HCT116 (cell line): ENCODE measurements around the gene INO80C. TPM values are rescaled to one million over a fixed set of nuclear protein-coding genes. Genes with fewer than 3 reads are reported as not detected.

Experiments
- ATAC-seq: fragments of 200-7000 bp; cut with Tn5 transposase; 2 replicates; pipeline ENCODE4 v1.9.1; 2020; ENCODE audit warnings: mild to moderate bottlenecking, moderate library complexity
- BruUV-seq: library from RNA; stranded (reverse); fragments of 400-500 nt; replicated peaks from 2 replicates; lab custom pipeline; 2021; lab: Mats Ljungman, UMichigan
- CTCF ChIA-PET: fragments of 300-600 bp; sonication (Branson Sonifier 250); formaldehyde crosslinking; loops from one replicate; lab custom pipeline; 2021; ENCODE audit warnings: antibody characterized with exemption; lab: Charles Lee
- POLR2A ChIA-PET: fragments of 300-600, 350-600 bp; sonication (Branson Sonifier 250); formaldehyde crosslinking; loops from one replicate; lab custom pipeline; 2021; ENCODE audit warnings: antibody characterized with exemption; lab: Charles Lee
- RAD21 ChIA-PET, 2 experiments: fragments of 300-600 bp; sonication (Branson Sonifier 250); formaldehyde crosslinking; loops; one replicate each; lab custom pipeline; 2023; ENCODE audit warnings: low total read pairs in 2 of 2; ENCODE audit not compliant: uncharacterized antibody in 2 of 2, unreplicated experiment in 2 of 2, low non-redundant PET in 1 of 2; lab: Charles Lee
- DNase-seq: peaks from one replicate; pipeline ENCODE4 v3.0.0-alpha.2; 2010; ENCODE audit warnings: low read depth, low spot score
- H2AFZ ChIP-seq: fragments of 200-600 bp; shearing (Covaris generic), sonication (generic); 2 replicates; pipeline ENCODE4 v1.6.1; 2017; ENCODE audit warnings: low read depth, mixed run types, mixed read lengths, antibody characterized with exemption, low read length; ENCODE audit not compliant: poor library complexity, severe bottlenecking
- H3K27ac ChIP-seq: 2 replicates; pipeline ENCODE4 v1.5.1; 2012; ENCODE audit warnings: low read depth, low read length
- H3K27me3 ChIP-seq: fragments of 200-600 bp; sonication (generic); 2 replicates; pipeline ENCODE4 v1.6.1; 2016; ENCODE audit warnings: mixed run types, low read length, mixed read lengths; ENCODE audit not compliant: insufficient read depth
- H3K36me3 ChIP-seq, 2 experiments: fragments of 200-500 bp in 1 of 2; fragments of 200-600 bp in 1 of 2; sonication (Bioruptor generic) in 1 of 2; sonication (generic) in 1 of 2; 2 replicates each; pipeline versions ENCODE4 v1.5.1 to v1.6.1; 2014 to 2016; ENCODE audit warnings: low read length in 2 of 2, inconsistent platforms in 1 of 2, mixed read lengths in 1 of 2, mixed run types in 1 of 2; ENCODE audit not compliant: insufficient read depth in 2 of 2, control insufficient read depth in 1 of 2
- H3K4me1 ChIP-seq, 2 experiments: fragments of 200-600 bp in 1 of 2; sonication (generic) in 1 of 2; 2 replicates each; pipeline versions ENCODE4 v1.5.1 to v1.6.1; 2012 to 2017; ENCODE audit warnings: low read length in 2 of 2, inconsistent platforms in 1 of 2, mild to moderate bottlenecking in 1 of 2, mixed read lengths in 1 of 2, mixed run types in 1 of 2, moderate library complexity in 1 of 2; ENCODE audit not compliant: insufficient read depth in 2 of 2, control insufficient read depth in 1 of 2
- H3K4me2 ChIP-seq: fragments of 200-600 bp; sonication (generic); 2 replicates; pipeline ENCODE4 v1.6.1; 2017; ENCODE audit warnings: mixed run types, low read length, mixed read lengths
- H3K4me3 ChIP-seq, 2 experiments: fragments of 200-600 bp in 1 of 2; sonication (generic) in 1 of 2; replicated peaks in 1 of 2; 2 replicates each; pipeline ENCODE4 v1.5.1; 2011 to 2016; ENCODE audit warnings: low read length in 2 of 2, control low read depth in 1 of 2, low read depth in 1 of 2, mild to moderate bottlenecking in 1 of 2, mixed read lengths in 1 of 2, mixed run types in 1 of 2
- H3K79me2 ChIP-seq: fragments of 200-600 bp; sonication (generic); 2 replicates; pipeline ENCODE4 v1.6.1; 2017; ENCODE audit warnings: mild to moderate bottlenecking, mixed run types, low read length, moderate library complexity, mixed read lengths; ENCODE audit not compliant: insufficient read depth
- H3K9ac ChIP-seq: fragments of 200-600 bp; sonication (generic); 2 replicates; pipeline ENCODE4 v1.6.1; 2016; ENCODE audit warnings: low read length, mixed read lengths
- H3K9me2 ChIP-seq: fragments of 200-600 bp; sonication (generic), shearing (Covaris generic); 2 replicates; pipeline ENCODE4 v1.6.1; 2017; ENCODE audit warnings: mixed run types, mild to moderate bottlenecking, moderate library complexity; ENCODE audit not compliant: insufficient read depth
- H3K9me3 ChIP-seq, 2 experiments: fragments of 200-500 bp in 1 of 2; fragments of 200-600 bp in 1 of 2; sonication (Bioruptor generic) in 1 of 2; sonication (generic) in 1 of 2; 2 replicates each; pipeline ENCODE4 v1.6.1; 2014 to 2017; ENCODE audit warnings: low read length in 2 of 2, mixed read lengths in 2 of 2, inconsistent platforms in 1 of 2, low read depth in 1 of 2, mild to moderate bottlenecking in 1 of 2, mixed run types in 1 of 2, moderate library complexity in 1 of 2; ENCODE audit not compliant: control insufficient read depth in 1 of 2, insufficient read depth in 1 of 2
- H4K20me1 ChIP-seq: fragments of 200-600 bp; sonication (generic), shearing (Covaris generic); 2 replicates; pipeline ENCODE4 v1.6.1; 2017; ENCODE audit warnings: mixed run types, mild to moderate bottlenecking, moderate library complexity; ENCODE audit not compliant: insufficient read depth
- CBX3 ChIP-seq: IDR thresholded peaks from 2 replicates; pipeline ENCODE4 v1.6.1; 2012; ENCODE audit warnings: low read depth
- CEBPB ChIP-seq: IDR thresholded peaks from 2 replicates; pipeline ENCODE4 v1.6.1; 2012; ENCODE audit warnings: low read depth
- EGR1 ChIP-seq: IDR thresholded peaks from 2 replicates; pipeline ENCODE4 v1.6.1; 2012; ENCODE audit warnings: low read depth
- ELF1 ChIP-seq: IDR thresholded peaks from 2 replicates; pipeline ENCODE4 v1.6.1; 2012; ENCODE audit warnings: low read depth, borderline replicate concordance
- EZH2 ChIP-seq: fragments of 200-600 bp; sonication (generic); IDR thresholded peaks from 2 replicates; pipeline ENCODE4 v1.6.1; 2017; ENCODE audit warnings: antibody characterized with exemption, mixed run types
- JUND ChIP-seq: IDR thresholded peaks from 2 replicates; pipeline ENCODE4 v1.6.1; 2012
- RAD21 ChIP-seq: IDR thresholded peaks from 2 replicates; pipeline ENCODE4 v1.6.1; 2012; ENCODE audit warnings: low read depth, mild to moderate bottlenecking
- SIN3A ChIP-seq: IDR thresholded peaks from 2 replicates; pipeline ENCODE4 v1.6.1; 2012; ENCODE audit warnings: low read depth
- SP1 ChIP-seq: IDR thresholded peaks from 2 replicates; pipeline ENCODE4 v1.6.1; 2012; ENCODE audit warnings: low read depth
- SRF ChIP-seq: IDR thresholded peaks from 2 replicates; pipeline ENCODE4 v1.6.1; 2012; ENCODE audit warnings: low read depth
- TCF7L2 ChIP-seq: IDR thresholded peaks from 2 replicates; pipeline ENCODE4 v1.7.0; 2011; ENCODE audit warnings: borderline replicate concordance, inconsistent platforms; ENCODE audit not compliant: insufficient read depth, insufficient read length; ENCODE audit errors: extremely low read depth
- YY1 ChIP-seq: IDR thresholded peaks from 2 replicates; pipeline ENCODE4 v1.6.1; 2011; ENCODE audit warnings: low read length, low read depth, moderate library complexity, mild to moderate bottlenecking; ENCODE audit not compliant: insufficient replicate concordance; ENCODE audit errors: extremely low read depth
- ZFX ChIP-seq: fragments of 450-650 bp; IDR thresholded peaks from 2 replicates; pipeline ENCODE4 v1.6.1; 2017
- ZNF274 ChIP-seq: fragments of 200-500 bp; sonication (Bioruptor generic); IDR thresholded peaks from 2 replicates; pipeline ENCODE4 v1.6.1; 2014; ENCODE audit warnings: mild to moderate bottlenecking, low read depth, low read length, inconsistent platforms
- intact Hi-C: fragments of 100-400 bp; cut with micrococcal nuclease; formaldehyde crosslinking; loops from 2 replicates; pipeline ENCODE4 v1.10.0; 2022
- total RNA-seq: library from RNA; stranded (reverse); gene quantifications from one replicate; pipeline ENCODE4 v1.2.1, GENCODE V29; 2021; ENCODE audit not compliant: unreplicated experiment
- TF ChIP-seq, protein P1 (sequence below): IDR thresholded peaks from 2 replicates; pipeline ENCODE4 v1.6.1; 2011; ENCODE audit warnings: mild to moderate bottlenecking, low read length, moderate library complexity; ENCODE audit not compliant: insufficient replicate concordance; ENCODE audit errors: extremely low read depth
- TF ChIP-seq, protein P2 (sequence below): IDR thresholded peaks from 2 replicates; pipeline ENCODE4 v1.6.1; 2012

The INO80C gene
- total RNA-seq, 1 experiment from 2014 or later: 30.7 TPM

DNA sequence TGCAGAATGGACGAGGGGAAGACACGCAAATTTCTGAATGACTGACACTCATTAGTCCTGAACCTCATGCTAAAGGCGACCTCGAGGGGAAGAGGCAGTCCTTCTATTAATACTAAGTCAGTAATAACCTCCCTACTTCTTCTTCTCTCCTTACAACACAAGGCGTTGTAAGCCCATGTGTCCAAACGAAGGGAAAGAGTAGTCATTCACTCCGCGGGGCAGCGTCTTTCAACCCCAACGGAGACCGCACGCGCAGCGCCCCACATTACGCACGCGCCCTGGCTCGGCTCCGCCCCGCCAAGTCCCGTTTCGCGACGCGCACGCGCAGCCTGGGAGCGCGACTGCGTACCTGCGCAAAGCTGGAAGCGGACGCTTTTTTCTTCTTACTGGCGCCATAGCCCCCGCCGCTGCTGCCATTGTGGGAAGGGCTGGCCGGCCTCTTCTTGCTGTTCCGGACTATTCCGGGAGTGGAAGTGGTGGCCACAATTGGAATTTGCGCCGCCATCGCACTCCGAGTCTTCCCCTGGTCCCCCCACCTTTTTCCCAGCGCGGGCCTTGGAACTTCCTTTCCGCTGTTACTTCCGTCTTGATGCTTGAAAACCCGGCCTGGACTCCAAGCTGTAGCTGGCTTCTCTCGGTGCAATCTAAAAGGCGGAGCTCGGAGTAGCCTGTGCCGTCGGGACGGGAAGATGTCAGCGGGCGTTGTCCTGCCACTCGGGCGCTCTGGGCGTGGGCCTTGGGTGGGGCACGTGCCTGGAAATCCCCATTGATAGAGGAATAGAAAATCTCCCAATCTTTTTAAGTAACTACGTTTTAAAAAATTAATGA, at the start of gene INO80C (continued):
- TF ChIP-seq, protein P1, sequence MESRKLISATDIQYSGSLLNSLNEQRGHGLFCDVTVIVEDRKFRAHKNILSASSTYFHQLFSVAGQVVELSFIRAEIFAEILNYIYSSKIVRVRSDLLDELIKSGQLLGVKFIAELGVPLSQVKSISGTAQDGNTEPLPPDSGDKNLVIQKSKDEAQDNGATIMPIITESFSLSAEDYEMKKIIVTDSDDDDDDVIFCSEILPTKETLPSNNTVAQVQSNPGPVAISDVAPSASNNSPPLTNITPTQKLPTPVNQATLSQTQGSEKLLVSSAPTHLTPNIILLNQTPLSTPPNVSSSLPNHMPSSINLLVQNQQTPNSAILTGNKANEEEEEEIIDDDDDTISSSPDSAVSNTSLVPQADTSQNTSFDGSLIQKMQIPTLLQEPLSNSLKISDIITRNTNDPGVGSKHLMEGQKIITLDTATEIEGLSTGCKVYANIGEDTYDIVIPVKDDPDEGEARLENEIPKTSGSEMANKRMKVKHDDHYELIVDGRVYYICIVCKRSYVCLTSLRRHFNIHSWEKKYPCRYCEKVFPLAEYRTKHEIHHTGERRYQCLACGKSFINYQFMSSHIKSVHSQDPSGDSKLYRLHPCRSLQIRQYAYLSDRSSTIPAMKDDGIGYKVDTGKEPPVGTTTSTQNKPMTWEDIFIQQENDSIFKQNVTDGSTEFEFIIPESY: no peak
- TF ChIP-seq RAD21 (peak; percentile 29; the same call in 1 of the 2 replicates), SP1 (peak; percentile 100), ELF1 (peak; percentile 92)

DNA sequence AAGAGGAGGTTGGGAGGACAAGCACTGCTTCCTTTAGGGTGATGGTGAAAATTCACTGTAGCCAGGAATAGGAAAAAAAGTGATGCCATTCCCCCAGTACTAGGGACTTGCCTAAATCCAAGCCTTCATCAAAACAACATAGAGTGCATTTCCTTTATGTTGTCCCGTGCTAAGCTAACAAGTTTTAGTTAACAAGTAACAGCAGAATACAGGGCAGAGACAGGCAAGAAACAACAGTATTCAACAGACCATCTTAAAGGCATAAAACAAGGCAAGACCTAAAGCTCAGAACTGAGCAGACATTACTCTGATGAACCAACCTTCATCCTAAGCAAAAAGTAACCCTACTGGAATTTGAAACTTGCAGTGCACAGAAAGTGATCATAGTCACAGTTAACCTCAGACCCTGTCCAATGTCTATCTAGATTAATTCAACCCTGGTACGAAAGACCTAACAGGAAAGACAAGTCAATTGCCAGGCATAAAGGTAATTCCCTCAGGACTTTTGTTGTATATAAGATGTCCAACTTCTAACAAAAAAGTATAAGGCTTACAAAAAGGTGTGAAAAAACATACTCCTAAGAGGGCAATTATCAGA, 49.3 kb upstream of the INO80C start:
- Histone ChIP-seq H3K36me3 (no peaks in the 10 kb centered on the region), H3K4me2 (no peak overlapping the region), H3K27ac (no peak overlapping the region), H4K20me1 (no peaks in the 10 kb centered on the region), H3K27me3 (no peaks in the 10 kb centered on the region), H3K9ac (no peak overlapping the region), H3K9me3 (no peaks in the 10 kb centered on the region), H3K4me1 (no peaks in the 10 kb centered on the region), H3K79me2 (no peaks in the 10 kb centered on the region), H3K9me2 (no peaks in the 10 kb centered on the region), H3K4me3 (no peak overlapping the region), H2AFZ (no peak overlapping the region)
- ATAC-seq (no peak), DNase-seq (no peak)
- ChIA-PET CTCF (no interaction called here), RAD21 (no interaction called here), POLR2A (no interaction called here)
- intact Hi-C loops: no loop called here
- TF ChIP-seq JUND: no peak
- TF ChIP-seq SP1: no peak
- no peak for TF ChIP-seq RAD21
- TF ChIP-seq EZH2: no peak
- no peak for TF ChIP-seq TCF7L2
- TF ChIP-seq EGR1: no peak
- TF ChIP-seq ZFX: no peak
- no peak for TF ChIP-seq YY1
- no peak for TF ChIP-seq CBX3
- TF ChIP-seq, protein P2, sequence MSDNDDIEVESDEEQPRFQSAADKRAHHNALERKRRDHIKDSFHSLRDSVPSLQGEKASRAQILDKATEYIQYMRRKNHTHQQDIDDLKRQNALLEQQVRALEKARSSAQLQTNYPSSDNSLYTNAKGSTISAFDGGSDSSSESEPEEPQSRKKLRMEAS: no peak
- TF ChIP-seq SIN3A: no peak
- no peak for TF ChIP-seq CEBPB
- no peak for TF ChIP-seq SRF
- no peak for TF ChIP-seq ZNF274
- BruUV-seq: no TSS peak
